IPS DF 19.7 (cell line): ENCODE data around the gene PRH2.

ENCODE experiments used
- DNase-seq: peaks from one replicate; pipeline ENCODE4 v3.0.0-alpha.2; 2013; ENCODE audit warnings: low read depth, low spot score

Gene PRH2

GRCh38 chr12:10960211-10960610 is 31.2 kb downstream of the PRH2 start:
- no peak for DNase-seq

DNA sequence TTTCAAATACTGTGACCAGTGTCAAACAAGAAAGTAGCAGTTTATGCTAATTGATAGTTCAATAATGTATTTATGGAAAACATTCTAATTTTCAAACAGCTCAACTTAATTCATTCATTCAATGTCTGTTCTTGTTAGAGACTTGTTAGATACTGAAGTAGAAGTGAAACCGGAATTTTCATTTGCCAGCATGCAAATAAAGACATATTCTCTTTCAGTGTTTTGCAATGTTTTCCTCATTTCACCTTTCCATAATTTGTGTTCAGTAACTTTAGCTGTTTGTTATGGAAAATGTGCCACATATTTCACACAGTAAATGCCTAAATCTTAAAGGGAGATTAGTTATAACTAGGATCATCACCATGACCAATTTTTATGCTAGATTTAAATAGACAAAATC is 36.4 kb downstream of the PRH2 start:
- no peak for DNase-seq

GRCh38 chr12:10966314-10966713 is 37.3 kb downstream of the PRH2 start:
- DNase-seq: no peak

DNA sequence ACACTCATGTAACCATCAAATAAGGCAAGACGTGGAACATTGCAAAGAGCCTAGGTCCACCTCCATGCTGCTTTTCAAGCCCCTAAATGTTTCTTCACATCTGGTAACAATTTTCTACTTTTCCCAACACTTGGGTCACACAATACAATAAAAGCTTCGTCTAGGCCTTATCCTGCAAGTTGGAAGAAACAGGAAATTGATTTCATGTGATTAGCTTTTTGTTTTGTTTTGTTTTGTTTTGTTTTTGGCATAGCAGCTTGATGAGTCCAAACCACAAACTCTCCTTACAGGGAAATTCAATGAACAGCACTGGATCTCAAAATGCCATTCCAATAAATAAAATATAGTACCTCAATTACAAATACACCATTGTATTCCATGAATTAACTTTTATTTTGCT is 38.4 kb downstream of the PRH2 start:
- DNase-seq: no peak

DNA sequence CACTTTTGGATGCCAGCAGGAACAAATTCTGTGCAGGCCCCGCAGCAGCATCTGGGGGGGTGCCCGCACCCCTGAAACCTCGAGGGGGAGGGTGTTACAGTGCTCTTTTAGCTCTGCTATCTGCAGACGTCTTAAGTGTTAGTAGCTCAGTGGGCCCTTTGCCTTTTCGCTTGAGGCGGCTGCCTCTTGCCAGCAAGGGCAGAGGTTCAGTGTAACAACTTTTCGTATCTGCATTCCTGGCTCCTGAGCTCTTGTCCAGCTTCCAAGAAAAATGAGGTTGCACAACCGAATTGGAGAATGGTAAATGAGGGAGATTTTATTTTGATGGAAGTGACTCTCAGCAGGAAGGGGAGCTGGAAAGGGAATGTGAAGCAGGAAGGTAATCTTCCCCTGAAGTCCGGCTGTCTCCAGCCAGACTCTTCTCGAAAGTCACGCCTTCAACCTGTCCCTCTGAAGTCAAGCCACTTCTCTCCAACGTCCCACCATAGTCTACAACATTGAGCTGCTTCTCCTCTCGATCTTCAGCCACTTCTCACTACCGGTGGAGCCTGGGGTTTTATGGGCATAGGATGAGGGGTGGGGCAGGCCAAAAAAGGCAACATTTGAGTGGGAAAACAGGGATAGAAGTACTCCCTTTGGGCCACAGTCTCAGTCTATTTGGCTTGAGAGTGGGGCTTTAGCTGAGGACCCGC is 39.9 kb downstream of the PRH2 start:
- DNase-seq: no peak

DNA sequence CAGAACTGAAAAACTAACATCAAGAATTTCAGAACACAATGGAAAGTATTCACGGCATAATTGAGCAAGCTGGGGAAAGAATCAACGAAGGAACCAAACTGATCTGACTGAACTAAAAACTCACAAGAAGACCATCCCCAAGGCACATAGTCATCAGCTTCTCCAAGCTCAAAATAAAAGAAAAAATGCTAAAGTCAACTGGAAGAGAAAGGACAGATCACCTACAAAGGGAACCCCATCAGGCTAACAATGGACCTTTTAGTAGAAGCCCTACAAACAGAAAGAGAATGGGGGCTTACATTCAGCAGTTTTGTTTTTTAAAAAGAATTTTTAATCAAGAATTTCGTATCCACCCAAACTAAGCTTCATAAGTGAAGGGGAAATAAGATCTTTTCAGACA is 45.9 kb downstream of the PRH2 start:
- no peak for DNase-seq

DNA sequence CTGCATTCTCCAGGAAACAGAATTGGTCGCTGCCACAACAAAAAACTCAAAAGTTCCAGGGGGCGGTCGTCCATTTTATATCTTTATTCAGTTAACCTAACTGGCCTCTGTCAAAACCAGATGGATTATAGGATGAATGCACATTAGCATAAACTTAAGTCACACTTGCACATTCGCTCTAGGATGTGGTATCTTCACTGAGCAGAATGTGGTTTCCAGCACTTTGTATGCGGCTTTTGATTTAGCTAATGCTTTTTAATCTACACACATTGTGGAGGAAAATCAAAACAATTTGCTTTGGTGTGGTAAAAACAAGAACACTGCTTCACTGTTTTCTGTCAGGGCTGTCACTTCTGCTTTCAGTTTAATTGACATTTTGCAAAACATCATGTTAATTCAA is 53.2 kb downstream of the PRH2 start:
- DNase-seq: no peak
